ENCODE results near the gene PARD3B.

Gene PARD3B, protein sequence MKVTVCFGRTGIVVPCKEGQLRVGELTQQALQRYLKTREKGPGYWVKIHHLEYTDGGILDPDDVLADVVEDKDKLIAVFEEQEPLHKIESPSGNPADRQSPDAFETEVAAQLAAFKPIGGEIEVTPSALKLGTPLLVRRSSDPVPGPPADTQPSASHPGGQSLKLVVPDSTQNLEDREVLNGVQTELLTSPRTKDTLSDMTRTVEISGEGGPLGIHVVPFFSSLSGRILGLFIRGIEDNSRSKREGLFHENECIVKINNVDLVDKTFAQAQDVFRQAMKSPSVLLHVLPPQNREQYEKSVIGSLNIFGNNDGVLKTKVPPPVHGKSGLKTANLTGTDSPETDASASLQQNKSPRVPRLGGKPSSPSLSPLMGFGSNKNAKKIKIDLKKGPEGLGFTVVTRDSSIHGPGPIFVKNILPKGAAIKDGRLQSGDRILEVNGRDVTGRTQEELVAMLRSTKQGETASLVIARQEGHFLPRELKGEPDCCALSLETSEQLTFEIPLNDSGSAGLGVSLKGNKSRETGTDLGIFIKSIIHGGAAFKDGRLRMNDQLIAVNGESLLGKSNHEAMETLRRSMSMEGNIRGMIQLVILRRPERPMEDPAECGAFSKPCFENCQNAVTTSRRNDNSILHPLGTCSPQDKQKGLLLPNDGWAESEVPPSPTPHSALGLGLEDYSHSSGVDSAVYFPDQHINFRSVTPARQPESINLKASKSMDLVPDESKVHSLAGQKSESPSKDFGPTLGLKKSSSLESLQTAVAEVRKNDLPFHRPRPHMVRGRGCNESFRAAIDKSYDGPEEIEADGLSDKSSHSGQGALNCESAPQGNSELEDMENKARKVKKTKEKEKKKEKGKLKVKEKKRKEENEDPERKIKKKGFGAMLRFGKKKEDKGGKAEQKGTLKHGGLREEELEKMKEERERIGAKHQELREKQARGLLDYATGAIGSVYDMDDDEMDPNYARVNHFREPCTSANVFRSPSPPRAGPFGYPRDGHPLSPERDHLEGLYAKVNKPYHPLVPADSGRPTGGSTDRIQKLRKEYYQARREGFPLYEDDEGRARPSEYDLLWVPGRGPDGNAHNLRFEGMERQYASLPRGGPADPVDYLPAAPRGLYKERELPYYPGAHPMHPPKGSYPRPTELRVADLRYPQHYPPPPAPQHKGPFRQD (N-terminal part only)

DNA sequence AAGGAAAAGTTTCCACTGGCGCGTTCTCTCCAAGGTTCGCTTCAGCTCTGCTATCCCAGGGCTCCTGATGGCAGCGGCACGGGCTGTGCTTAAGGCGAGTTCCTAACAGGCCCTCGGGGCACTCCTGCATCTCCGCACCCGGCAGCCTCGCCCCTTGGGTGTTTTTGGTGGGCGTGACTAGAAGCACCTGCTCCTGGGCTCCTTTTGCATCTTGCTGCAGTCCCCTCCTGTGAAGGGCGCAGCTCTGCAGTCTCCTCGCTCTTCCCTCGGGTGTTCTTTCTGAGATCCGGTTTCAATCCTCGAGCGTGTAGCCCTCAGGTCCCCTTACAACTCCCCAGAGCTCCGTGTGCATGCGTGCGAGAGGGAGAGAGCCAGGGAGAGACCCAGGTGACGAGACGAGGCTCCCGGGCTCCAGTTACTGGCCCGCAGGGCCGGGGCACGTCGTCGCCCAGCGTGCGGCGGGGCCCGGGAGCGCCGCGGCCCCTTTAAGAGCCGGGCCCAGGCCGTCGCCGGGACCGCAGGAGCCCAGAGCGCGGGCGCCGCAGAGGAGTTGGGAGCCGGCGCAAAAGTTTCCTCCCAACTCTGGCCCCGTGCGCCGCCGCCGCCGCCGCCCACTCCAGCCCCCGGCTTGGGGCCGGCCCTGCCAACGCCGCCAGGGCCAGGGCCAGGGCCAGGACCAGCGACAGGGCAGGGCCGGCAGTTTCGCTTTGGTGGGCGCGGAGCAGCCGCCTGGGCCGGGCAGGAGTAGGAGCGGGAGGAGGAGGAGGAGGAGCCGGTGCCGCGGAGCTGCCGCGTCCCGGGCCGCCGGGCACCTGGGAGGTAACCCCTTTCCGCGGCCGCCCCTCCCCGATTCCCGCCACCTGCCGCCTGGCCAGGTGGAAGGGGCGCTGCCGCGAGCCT is at the start of gene PARD3B:
TSS of gene PARD3B (plus strand) at position 515 of the 900 bp plus-strand sequence. CDS start 525 bp downstream, outside the sequence.
- no peak for DNase-seq

DNA sequence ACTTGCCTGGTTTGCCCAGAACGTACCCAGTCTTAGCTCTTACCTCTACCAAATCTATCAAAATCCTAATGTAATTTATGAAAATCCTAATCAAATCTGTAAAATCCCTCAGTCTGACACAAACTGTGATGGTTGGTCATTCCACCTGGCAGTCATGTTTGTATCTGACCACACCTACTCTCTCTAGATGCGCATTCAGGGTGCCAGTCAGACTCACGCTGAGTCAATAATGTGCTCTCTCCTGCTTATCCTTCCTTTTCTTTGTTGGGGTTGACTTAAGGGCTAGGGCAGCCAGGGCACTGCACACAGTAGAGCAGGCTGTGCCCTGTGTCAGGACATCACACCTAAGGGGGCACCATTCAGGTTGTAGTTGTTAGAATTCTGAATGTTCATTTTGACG is 48.5 kb upstream of the PARD3B start:
- DNase-seq = no peak

DNA sequence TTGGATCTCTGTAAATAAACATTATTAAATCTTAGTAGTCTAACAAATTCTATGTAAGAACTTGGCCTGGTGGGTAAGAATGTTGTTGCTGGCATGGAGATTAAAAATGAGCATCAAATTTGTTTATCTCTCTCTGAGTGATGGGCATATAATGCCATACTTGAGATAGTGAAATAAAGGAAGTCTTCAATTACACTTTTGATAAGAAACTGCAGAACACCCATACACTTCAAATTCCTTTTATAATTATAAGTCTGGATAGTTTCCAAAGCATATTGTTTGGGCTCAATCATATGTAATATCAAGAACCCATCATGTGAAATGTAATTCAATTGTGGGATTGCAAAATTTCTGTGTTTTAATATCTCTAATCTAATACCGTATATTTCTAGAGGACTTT is 47.4 kb upstream of the PARD3B start:
- no peak for DNase-seq

DNA sequence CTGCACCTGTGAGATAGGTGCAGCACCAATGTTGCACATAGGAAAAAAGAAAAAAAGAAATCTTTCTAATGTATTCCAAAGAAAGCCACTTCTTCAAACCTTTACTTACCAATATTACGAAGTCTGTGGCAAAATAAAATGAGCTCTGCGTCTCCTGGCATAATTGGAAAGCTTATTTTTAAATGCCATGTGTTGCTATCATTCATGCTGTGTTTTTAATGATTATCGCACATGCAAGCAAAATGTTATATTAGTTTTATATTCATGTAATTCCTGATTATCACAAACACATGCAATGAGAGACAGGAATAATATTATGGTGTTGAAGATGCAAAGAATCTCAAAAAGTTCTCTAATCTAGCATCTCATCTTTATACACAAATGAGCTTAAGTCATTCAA is 47.0 kb upstream of the PARD3B start:
- DNase-seq = no peak

DNA sequence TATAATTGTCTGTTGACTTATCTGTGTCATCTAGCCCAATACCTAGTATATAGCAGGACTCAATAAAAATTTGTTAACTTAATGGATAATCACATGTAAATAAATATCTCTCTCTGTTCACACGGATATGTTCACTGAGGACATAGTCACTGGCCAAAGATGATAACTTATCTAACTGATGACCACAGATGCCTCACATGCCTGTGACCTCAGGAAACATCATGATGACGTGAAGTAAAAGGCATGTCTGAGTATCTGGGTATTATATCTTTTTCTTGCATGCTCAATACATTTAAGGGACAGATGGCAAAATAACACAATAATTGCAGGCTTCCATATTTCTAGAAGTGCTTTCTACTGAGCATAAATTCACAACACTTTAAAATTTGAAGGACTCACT is 41.4 kb upstream of the PARD3B start:
- no peak for DNase-seq

DNA sequence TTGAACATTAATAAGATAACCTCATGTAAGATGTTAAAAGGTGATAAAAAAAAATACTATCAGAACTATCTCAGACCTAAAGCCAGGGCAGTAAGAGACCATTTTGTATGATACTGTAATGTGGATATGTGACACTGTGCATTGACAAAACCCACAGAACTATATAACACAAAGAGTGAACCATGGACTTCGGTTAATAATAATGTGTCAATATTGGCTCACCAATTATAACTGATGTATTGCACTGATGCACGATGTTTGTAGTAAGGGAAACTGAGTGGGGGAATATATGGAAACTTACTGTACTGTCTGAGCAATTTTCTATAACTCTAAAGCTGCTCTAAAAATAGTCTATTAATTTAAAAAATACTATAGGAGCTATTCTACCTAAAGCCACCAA is 40.7 kb upstream of the PARD3B start:
- DNase-seq = no peak

DNA sequence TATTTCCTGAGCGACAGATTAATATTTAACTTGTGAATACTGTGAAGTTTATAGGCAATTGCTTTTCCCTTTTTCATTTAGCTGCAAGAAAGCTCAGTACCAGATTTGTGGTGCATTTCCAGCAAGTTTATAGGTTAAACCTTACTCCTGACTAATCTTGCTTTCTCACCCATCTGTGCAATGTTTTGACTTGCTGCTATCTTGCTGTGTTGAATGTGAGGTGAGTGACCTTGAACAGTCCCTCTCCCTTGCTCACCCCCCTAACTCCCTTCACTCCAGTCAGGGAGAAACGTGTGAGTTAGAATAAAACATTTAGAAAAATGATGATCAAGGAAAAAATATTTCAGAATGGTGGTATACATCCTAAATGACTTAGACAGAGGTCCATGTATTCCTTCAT is 39.8 kb upstream of the PARD3B start:
- DNase-seq = no peak

DNA sequence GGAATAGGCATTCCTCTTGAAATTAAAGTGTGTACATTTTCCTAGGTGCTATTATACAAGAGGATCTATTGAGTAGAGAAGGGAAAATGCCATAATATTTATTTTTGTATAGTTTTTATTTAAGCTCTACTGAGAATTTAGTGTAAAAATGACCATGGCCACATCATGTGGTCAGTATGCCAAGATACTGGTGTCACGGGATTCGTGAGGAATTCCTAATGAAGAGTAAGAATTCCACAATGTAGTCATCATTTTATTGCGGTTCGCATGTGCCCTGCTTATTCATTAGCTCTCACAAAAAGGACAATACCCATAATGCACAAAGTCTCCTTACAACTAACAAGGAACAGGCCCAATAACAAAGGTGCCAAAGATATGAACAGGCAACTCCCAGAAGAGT is 39.3 kb upstream of the PARD3B start:
- no peak for DNase-seq

DNA sequence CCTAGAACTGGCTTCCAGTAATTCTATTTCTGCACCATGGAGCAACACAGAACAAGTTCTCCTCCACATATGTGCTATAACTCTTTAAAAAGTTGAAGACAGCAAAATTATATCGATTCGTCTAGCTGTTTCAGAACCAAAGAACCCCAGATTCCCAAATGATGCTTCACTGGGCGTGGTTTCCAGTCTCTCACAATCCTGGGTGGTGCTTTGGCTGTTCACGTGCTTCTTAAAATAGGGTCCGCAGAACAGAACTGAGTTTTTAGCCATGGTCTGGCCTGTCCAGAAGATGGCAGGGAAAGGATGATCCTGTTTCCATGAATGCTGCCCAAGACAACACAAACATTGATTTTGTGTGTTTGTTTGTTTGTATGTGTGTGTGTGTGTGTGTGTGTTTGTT is 37.6 kb upstream of the PARD3B start:
- no peak for DNase-seq

DNA sequence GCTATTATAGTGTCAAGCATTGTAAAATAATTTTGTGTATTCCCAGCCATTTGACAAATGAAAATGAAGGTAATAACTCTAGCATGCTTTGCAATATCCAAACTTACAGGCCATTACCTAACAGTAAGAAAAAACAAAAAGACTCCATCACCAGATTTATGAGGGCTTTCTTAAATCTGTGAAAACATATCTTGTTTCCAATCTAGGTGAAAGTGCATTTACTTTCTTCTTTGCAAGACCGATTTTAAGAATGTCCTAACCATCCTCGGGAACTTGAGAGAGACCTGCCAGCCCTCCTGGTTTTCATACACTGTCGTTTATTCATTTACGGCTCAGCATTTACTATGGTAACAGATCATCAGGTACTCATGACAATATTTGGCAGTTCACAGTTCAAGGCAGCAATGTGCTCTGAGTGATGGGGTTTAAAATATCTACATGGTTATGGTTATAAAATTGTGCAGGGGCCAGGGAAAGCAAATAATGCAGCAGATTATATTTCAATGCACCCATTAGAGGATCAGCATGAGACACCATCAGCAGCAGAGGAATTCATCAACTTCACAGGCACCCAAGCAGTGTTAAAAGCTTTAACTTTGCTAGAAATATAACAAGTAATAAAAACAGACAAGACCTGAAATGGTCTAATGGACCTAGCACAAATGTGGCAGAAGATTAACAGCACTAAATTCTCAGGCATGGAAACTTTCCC is 34.4 kb upstream of the PARD3B start:
- DNase-seq = no peak

DNA sequence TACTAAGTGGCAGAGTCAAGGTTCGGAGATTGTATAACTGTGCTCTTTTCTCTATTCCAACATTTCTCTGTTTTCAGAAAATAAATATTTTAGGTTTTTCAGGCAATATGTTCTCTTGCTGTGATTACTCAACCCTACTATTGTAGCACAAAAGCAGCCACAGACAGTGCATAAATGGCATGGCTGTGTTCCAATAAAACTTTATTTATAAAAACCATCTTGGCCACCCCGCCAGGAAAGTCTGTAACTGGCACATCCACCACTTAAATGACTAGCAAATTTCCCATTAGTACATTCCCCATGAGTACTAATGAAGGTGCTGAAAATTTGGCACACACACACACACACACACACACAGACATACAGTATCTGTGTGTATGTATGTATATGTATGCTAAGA is 30.8 kb upstream of the PARD3B start:
- no peak for DNase-seq

DNA sequence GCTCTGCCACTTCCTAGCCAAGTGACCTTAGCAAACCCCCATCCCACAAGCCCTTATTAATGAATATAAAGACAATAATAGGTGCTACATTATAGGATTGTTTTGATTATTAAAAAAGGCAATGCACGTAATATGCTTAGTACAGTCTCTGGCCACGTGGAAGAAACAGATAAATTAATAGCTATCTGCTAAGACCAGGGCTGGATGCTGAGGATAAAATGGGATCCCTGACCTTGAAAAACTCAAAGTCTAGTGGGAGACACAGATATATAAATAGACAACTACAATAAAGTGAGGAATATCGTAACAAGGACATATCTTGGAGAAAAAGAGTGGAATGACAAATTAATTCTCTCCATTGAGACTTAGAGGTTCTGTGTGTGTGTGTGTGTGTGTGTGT is 29.9 kb upstream of the PARD3B start:
- no peak for DNase-seq

DNA sequence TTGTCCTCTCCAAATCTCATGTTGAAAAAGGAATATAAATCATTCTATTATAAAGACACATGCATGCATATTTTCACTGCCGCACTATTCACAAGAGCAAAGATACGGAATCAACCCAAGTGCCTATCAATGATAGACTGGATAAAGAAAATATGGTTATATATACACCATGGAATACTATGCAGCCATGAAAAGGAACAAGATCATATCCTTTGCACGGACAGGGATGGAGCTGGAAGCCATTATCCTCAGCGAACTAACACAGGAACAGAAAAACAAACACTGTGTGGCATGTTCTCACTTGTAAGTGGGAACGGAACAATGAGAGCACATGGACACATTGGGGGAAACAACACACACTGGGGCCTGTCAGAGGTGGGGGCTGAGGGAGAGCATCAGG is 28.1 kb upstream of the PARD3B start:
- no peak for DNase-seq

DNA sequence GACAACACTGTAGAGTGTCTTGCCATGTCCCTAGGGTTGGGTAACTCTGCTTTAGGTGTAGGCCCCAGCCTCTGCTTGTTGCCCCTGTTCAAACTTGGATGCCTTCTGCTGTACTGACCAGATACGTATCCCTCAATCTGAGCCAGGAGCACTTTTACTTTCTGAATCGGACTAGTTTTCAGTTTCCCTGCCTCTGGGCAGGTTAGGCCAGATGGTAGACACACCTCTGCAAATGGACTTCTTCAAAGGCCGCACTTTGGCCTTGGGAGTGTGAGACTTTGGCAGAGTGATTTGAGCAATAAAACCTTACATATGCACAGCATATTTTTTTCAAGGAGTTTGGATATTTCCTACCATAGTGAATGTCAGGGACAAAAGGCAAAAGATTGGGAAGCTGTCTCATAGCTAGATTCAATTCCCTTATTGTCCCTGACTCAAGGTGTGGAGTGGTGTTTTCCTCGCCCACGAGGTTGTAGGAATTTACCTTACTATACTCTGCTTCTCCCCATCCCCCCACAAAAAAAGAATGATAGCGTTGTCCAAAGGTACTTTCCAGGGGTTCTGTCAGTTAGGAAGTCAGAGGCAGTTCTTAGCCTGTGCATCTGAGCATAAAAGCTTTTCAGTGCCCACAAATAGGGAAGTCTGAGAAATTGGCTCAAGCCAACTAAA is 15.3 kb upstream of the PARD3B start:
- DNase-seq = no peak

DNA sequence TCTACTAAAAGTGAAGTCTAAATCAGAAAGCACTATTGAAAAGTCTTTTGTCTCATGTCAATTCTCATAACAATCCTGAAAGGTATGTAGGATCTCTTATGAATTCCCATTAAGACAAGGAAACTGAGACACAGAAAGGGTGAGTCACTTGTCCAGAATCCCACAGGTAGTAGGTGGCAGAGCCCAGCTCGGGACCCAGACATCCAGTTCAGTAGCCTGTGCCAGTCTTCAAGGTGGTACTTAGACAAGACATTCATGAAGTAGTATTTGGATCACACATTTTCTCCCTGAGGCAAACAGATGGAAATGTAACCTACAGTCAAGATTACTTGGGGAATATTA is 14.8 kb upstream of the PARD3B start:
- no peak for DNase-seq

DNA sequence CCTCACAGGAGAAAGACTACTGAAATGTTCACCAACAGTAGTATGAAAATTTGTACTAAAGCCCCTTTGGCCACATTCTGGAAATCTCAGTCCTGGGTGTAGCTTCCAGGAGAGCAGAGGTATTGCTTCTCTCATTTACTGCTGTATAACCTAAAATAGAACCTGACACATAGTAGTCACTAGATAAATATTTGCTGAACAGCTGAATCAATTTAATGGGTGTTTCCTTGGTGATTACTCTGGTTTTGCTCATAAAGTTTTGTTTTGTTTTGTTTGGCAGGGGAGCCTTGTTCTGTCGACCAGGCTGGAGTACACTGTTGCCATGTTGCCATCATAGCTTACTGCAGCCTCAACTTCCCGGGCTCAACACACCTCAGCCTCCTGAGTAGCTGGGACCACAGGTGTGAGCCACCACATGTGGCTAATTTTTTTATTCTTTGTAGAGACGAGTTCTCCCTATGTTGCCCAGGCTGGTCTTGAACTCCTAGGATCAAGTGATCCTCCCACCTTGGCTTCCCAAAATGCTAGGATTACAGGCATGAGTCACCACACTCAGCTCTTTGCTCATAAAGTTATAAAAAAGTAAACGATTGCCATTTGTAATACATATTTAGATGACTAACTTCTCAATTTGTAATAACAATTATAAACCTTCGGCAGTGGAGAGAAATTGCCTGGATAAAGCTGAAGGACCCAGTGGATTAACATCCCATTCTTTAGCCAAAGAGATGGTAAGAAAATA is 11.5 kb upstream of the PARD3B start:
- DNase-seq = no peak

DNA sequence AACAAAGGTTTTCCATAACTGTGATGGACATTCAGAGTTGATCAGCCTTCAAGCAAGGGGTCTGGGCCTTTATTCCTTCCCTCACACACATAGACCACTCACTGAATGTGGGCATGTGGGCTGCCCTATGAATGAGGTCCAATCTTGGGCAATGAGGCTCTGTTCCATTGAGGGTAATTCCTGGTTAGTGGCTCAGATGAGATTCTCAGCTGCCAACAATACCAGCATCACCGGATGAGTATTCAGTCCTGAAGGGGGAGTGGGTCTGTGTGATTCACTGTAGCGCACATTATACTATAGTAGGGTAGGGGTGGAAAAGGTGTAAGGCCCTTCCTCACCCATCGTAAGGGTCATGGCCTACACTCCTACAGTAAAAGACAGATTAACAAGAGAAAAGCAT is 9.9 kb upstream of the PARD3B start:
- no peak for DNase-seq

DNA sequence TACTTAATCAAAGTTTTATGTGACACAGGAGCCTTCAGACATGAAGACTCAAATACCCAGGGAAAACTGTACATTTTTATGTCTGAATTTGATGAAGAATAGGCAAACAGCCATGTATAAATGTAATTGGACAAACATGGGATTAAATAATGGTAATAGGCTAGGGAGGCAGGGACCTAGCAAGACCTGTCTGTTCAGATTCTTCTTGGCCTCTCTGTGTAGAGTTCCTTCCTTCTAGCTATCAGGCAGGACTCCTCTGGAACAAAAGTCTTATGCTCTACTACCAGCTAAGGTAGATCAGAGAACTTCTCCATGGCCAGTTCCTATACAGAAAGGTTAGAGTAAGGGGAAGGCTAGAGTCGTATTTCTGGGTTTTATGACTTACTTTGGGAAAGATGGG is 9.5 kb upstream of the PARD3B start:
- no peak for DNase-seq

DNA sequence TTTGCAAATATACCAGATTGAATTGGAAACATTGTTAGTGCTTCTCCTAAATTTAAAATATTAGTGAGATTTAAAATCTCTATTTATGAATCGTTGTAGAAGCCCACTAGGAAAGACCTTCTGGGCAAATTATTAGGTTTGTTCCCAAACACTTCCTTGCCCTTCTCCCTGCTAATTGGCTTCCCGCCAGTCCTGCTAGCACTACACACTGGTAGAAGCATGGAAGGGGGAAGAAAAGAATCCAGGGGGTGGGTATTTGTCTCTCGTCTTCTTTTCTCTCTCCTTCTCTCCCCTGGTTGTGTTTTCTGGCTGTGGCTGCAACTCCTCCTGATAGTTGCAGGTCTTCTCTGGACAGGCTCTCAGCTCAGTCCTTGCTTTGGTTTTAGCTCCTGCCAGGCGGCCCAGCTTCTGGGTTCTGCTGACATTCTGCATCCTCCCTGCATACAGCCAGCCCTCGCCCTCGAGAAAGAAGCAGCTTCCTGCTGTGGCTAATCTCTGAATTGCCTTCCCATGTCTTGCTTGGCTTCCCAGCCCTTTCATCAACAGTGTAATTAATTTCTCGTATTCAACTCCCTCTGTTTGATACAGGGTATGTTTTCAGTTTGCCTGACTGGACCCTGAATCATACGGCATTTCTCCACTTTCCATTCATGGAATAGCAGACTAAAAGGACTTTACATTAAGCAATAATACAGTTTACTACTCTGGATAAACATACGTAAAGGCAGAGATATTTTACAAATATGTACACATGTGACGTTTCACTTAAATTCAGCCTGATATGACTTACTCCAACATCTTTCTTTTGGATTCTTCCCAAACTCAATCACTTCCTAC is 6.9 kb upstream of the PARD3B start:
- no peak for DNase-seq

DNA sequence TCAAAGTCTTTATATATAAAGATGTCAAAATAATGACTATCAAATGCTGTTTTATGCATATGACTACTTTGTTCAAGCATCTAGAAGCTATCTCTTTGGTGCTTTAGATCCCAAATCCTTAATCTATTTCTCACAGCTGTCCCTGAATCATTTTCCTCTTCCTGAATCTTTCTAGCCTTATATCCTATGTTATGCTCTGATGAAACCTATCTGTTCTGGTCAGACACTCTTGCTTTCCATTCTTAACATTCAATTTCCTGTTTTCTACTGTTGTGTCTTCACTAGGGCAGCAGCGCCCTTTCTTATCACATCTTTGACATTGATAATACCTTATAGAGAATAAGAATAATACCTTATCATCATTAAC is 6.3 kb upstream of the PARD3B start:
- DNase-seq = no peak
